HCT116 (cell line): ENCODE data around the gene KRTAP5-4.

Source experiments
- ATF3 ChIP-seq: IDR thresholded peaks from 2 replicates; pipeline ENCODE4 v1.6.1; 2012
- CBX3 ChIP-seq: IDR thresholded peaks from 2 replicates; pipeline ENCODE4 v1.6.1; 2012; ENCODE audit warnings: low read depth
- CTCF ChIP-seq, 3 experiments: fragments of 200-600 bp in 1 of 3; sonication (generic) in 1 of 3; IDR thresholded peaks in 2 of 3; conservative IDR thresholded peaks in 1 of 3; 2 replicates each; pipeline ENCODE4 v1.5.1; 2012 to 2017; ENCODE audit warnings: low read depth in 2 of 3, low read length in 2 of 3, antibody characterized with exemption in 1 of 3, borderline replicate concordance in 1 of 3, control low read depth in 1 of 3, mild to moderate bottlenecking in 1 of 3, mixed read lengths in 1 of 3, mixed run types in 1 of 3, moderate library complexity in 1 of 3; ENCODE audit not compliant: insufficient read depth in 1 of 3
- EGR1 ChIP-seq: IDR thresholded peaks from 2 replicates; pipeline ENCODE4 v1.6.1; 2012; ENCODE audit warnings: low read depth
- EZH2 ChIP-seq: fragments of 200-600 bp; sonication (generic); IDR thresholded peaks from 2 replicates; pipeline ENCODE4 v1.6.1; 2017; ENCODE audit warnings: antibody characterized with exemption, mixed run types
- JUND ChIP-seq: IDR thresholded peaks from 2 replicates; pipeline ENCODE4 v1.6.1; 2012
- MAX ChIP-seq: IDR thresholded peaks from 2 replicates; pipeline ENCODE4 v1.6.1; 2012
- POLR2A ChIP-seq: IDR thresholded peaks from 2 replicates; pipeline ENCODE4 v1.7.0; 2011; ENCODE audit warnings: borderline replicate concordance; ENCODE audit not compliant: insufficient read depth, insufficient read length; ENCODE audit errors: extremely low read depth
- POLR2AphosphoS5 ChIP-seq: IDR thresholded peaks from 2 replicates; pipeline ENCODE4 v1.6.1; 2011; ENCODE audit warnings: mild to moderate bottlenecking, low read depth, low read length, moderate library complexity
- RAD21 ChIP-seq: IDR thresholded peaks from 2 replicates; pipeline ENCODE4 v1.6.1; 2012; ENCODE audit warnings: low read depth, mild to moderate bottlenecking
- REST ChIP-seq: IDR thresholded peaks from 2 replicates; pipeline ENCODE4 v1.6.1; 2012; ENCODE audit warnings: low read depth
- SP1 ChIP-seq: IDR thresholded peaks from 2 replicates; pipeline ENCODE4 v1.6.1; 2012; ENCODE audit warnings: low read depth
- SRF ChIP-seq: IDR thresholded peaks from 2 replicates; pipeline ENCODE4 v1.6.1; 2012; ENCODE audit warnings: low read depth
- YY1 ChIP-seq: IDR thresholded peaks from 2 replicates; pipeline ENCODE4 v1.6.1; 2011; ENCODE audit warnings: low read length, low read depth, moderate library complexity, mild to moderate bottlenecking; ENCODE audit not compliant: insufficient replicate concordance; ENCODE audit errors: extremely low read depth

- TF ChIP-seq MAX (no peak), ATF3 (no peak), POLR2A (no peak), POLR2AphosphoS5 (no peak), REST (no peak), SP1 (no peak), CTCF (IDR thresholded peaks at IDR 0.05 in 2 of 3, conservative IDR thresholded peaks at IDR 0.05 in 1 of 3; ENCODE audit: borderline replicate concordance in 1 of 3, insufficient read depth in 1 of 3, low read depth in 2 of 3, low read length in 2 of 3) (no peak), EZH2 (no peak), JUND (no peak), SRF (no peak), CBX3 (no peak), EGR1 (no peak), YY1 (no peak), RAD21 (no peak)
Measured at GRCh38 chr11:1600626-1601025, 21.3 kb downstream of the KRTAP5-4 start.
